Astrocyte of the hippocampus (primary cell): Measurements from ENCODE around the gene IDI1.
"Not testable (repeated sequence)": the region's sequence is repeated elsewhere in the genome, so short reads cannot be mapped to it uniquely, and the experiment has no call there.

Source experiments
- DNase-seq: peaks from one replicate; pipeline ENCODE4 v3.0.0; 2011; ENCODE audit warnings: low read depth, low spot score

Gene IDI1

GRCh38 chr10:1034758-1035157, 14.2 kb downstream of the IDI1 start:
- DNase-seq = no peak

GRCh38 chr10:1033601-1034000, 15.3 kb downstream of the IDI1 start:
- no peak for DNase-seq

DNA sequence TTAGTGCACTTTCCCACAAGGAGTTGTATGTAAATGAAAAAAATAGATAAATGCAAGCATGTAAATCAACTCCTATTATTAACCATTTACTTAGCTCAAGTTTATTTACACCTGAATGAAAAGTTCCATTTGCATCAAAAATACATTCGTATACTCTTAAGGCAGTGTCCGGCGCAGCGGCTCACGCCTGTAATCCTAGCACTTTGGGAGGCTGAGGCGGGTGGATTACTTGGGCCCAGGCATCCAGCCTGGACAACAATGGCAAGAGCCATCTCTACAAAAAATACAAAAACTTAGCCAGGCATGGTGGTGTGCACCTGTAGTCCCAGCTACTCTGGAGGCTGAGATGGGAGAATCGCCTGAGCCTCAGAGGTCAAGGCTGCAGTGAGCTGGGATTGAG, 19.1 kb downstream of the IDI1 start:
- no peak for DNase-seq

- no peak for DNase-seq
These were observed 22.3 kb downstream of the IDI1 start for GRCh38 chr10:1026578-1026977.

DNA sequence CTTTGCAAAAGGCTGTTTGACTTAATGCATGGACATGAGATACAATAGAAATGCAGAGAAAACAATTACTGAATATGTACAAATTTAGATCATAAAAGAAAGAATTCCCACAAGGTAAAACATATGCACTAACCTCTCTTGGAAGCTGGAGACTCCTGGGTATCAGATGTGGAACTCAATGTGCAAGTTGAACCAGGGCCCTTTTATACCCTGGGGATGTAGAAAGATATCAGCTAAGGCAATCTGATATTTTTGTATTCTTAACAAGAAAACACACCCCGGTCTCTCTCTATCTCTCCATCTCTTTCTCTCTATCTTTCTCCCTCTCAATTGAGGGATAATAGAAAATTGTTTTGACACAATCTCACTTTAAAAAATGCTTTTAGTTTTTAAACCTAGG, 23.2 kb downstream of the IDI1 start, which contains the start of gene IDI2:
TSS of gene IDI2 (minus strand) at position 177 of the 400 bp plus-strand sequence. CDS start 1,136 bp downstream, outside the sequence.
- no peak for DNase-seq

GRCh38 chr10:1024103-1024502, 24.8 kb downstream of the IDI1 start:
- DNase-seq = no peak

- DNase-seq = no peak
These were observed 26.5 kb downstream of the IDI1 start for GRCh38 chr10:1022413-1022812.

GRCh38 chr10:1020958-1021357, 28.0 kb downstream of the IDI1 start:
- no peak for DNase-seq

GRCh38 chr10:1020460-1020859, 28.5 kb downstream of the IDI1 start:
- no peak for DNase-seq

DNA sequence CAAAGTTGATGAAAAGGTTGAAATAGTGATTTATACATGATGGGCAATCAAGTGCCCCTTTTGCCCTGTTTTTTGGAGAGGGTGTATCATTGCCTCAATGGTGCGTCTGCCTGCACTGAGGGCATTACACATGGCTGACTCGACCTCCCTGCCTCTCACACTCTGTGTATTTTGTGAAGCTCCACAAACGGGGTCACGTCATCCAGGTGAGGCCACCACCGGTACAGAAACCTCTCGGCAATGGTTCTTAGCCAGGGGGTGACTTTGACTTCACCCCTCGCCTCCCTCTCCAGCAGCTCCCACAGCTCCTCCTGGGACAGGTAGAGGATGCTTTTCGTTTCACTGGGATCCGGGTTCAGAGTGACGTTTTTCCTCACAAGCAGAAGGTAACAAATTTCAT, 29.6 kb downstream of the IDI1 start:
- DNase-seq = no peak

DNA sequence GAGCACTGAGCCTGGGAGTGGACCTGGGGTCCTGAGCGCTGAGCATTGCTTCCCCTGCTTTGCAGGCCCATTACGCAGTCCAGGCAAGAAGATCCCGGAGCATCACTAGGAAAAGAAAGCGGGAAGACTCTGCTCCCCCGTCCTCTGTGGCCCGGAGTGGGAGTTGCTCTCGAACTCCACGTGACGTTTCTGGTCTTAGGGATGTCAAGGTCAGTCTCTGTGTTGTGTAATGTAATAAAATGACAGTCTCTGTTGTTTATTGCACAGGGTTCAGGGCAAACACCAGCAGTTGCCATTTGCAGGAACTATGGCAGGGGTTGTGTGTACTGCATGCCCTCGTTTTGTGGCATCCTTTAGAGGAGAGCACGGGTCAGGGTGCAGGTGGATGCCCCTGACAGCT, 33.2 kb downstream of the IDI1 start:
- no peak for DNase-seq

- no peak for DNase-seq
These were observed 37.2 kb downstream of the IDI1 start for GRCh38 chr10:1011696-1012095.

- DNase-seq = no peak
These were observed 38.2 kb downstream of the IDI1 start for GRCh38 chr10:1010703-1011102.

DNA sequence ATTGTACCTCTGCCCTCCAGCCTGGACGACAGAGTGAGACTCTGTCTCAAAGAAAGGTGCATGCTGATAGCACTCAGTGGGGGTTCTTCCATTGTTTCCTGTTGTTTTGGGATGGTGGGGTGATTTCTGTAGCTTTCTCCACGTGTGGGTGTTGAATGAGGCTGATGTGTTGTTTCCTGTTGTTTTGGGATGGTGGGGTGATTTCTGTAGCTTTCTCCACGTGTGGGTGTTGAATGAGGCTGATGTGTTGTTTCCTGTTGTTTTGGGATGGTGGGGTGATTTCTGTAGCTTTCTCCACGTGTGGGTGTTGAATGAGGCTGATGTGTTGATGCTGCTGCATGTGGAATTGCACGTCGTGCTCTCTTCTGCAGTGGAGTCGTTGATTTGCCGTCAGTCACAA, 39.0 kb downstream of the IDI1 start:
- DNase-seq = not testable (repeated sequence)

DNA sequence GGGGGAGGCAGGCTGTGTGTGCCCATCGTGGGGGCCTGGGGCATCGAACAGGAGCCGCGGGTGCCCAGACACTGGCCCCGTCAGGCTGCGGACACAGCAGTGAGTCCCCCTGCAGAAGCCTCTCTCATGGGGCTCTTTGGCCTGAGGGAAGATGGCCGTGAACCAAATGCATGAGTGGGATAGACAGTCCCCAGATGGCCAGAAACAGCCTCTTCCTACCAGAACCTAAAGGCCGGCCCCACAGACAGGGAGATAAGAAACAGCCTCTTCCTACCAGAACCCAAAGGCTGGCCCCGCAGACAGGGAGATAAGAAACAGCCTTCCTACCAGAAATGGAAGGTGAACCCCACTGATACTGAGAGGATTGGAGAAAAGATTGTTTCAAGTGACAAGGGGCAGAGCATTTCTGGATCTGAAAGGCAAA, 39.8 kb downstream of the IDI1 start:
- DNase-seq = no peak

GRCh38 chr10:1007583-1007982, 41.3 kb downstream of the IDI1 start:
- DNase-seq = no peak

DNA sequence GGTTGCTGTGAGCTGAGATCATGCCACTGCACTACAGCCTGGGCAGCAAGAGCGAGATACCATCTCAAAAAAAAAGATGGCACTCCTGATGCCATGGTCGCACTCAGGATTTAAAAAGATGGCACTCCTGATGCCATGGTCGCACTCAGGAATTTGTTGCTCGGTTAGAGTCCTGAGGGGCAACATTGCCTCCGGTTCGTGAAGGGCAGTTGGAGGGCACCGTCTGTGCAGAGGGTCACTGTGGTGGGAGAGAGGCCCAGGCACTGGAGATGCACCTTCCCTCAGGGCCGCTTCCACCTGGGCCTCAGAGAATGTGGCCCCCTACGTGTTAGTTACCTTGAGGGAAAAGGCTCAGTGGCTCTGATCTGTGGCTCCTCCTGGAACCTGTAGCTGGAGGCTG, 42.3 kb downstream of the IDI1 start:
- DNase-seq = no peak

DNA sequence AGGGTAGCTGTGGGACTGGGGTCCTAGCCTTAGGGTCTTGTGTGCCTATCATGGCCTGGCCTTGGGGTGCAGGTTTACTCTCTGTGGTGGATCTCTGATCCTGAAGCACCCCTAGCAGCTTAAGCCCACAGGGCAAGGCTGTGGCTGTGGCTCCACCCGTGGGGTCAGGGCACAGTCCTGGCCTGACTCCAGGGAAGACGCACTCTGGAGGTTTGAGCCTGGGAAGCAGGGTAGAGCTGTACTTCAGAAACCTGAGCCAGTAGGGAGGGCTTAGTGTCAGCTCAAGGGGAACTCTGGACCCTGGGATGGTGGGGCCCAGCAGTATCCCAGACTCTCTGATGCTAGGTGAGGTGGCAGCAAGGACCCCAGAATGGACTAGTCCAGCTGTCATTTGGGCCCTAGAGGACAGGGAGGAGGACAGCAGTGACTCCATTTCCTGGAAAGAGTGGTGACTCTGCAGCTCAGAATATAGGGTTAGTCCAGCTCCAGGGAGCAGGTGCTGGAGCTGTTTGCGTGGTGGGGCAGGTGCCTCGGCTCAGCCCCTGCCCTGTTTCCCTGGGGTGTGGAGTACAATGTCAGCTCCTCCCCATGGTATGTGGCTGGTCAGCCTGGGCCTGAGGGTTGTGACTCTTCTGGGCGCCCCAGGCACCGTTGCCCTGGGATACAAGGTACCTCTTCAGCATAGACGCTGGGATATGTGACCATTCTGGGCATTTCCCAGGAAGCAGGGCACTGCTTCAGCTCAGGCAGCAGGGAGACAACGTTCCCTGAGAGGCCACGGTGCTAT, 44.8 kb downstream of the IDI1 start:
- DNase-seq = no peak

GRCh38 chr10:1002425-1003006, 46.4 kb downstream of the IDI1 start:
- DNase-seq = no peak

- DNase-seq = no peak
These were observed 51.5 kb downstream of the IDI1 start for GRCh38 chr10:997266-998022.

GRCh38 chr10:996031-996430, 52.9 kb downstream of the IDI1 start:
- DNase-seq = no peak

DNA sequence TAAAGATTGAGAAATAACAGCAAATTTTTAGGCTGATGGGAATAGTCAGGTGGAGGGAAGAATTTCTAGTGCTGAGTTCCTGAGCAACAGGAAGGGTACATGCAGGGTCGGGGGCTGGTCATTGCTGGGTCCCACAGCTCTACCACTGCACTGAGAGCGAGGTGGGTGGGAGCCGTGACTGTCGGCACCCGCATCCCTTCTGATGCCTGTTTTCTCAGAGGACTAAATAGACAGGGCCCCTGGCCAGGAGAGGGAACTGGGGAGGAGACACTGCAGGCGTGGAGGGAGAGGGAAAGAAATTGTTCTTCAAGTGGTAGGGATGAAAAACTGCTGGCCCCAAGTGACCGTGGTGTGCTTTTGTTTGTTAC, 53.4 kb downstream of the IDI1 start:
- DNase-seq = no peak
